Retinal pigment epithelial cell (primary cell): Measurements from ENCODE around the gene GXYLT2.
"Not testable (repeated sequence)": the region's sequence is repeated elsewhere in the genome, so short reads cannot be mapped to it uniquely, and the experiment has no call there.

Source experiments
- DNase-seq: peaks from one replicate; pipeline ENCODE4 v3.0.0-alpha.2; 2010; ENCODE audit warnings: low read depth
- H3K4me3 ChIP-seq: 2 replicates; pipeline ENCODE4 v1.5.1; 2011; ENCODE audit warnings: mild to moderate bottlenecking, low read length, control low read depth, moderate library complexity
- TF ChIP-seq, protein P1 (sequence below): conservative IDR thresholded peaks from 2 replicates; pipeline ENCODE4 v1.5.1; 2011; ENCODE audit warnings: low read depth, low read length, control low read depth, inconsistent platforms

Gene GXYLT2

DNA sequence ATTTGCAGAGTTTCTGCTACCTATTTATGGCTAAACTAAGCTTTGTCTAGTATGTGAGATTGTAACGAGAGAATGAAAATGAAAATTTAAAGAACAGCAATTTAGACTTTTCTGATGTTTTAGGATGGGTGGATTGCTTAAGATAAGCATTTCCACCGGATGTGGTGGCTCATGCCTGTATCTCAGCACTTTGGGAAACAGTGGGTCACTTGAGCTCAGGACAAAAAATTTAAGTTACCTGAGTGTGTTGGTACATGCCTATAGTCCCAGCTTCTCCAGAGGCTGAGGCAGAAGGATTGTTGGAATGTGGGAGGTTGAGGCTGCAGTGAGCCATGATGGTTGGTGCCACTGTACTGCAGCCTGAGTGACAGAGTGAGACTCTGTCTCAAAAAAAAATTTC is 112.1 kb downstream of the GXYLT2 start:
- peak overlapping the region; percentile 99 for H3K4me3 ChIP-seq
- no peak for DNase-seq
- TF ChIP-seq, protein P1, sequence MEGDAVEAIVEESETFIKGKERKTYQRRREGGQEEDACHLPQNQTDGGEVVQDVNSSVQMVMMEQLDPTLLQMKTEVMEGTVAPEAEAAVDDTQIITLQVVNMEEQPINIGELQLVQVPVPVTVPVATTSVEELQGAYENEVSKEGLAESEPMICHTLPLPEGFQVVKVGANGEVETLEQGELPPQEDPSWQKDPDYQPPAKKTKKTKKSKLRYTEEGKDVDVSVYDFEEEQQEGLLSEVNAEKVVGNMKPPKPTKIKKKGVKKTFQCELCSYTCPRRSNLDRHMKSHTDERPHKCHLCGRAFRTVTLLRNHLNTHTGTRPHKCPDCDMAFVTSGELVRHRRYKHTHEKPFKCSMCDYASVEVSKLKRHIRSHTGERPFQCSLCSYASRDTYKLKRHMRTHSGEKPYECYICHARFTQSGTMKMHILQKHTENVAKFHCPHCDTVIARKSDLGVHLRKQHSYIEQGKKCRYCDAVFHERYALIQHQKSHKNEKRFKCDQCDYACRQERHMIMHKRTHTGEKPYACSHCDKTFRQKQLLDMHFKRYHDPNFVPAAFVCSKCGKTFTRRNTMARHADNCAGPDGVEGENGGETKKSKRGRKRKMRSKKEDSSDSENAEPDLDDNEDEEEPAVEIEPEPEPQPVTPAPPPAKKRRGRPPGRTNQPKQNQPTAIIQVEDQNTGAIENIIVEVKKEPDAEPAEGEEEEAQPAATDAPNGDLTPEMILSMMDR, result no peak

DNA sequence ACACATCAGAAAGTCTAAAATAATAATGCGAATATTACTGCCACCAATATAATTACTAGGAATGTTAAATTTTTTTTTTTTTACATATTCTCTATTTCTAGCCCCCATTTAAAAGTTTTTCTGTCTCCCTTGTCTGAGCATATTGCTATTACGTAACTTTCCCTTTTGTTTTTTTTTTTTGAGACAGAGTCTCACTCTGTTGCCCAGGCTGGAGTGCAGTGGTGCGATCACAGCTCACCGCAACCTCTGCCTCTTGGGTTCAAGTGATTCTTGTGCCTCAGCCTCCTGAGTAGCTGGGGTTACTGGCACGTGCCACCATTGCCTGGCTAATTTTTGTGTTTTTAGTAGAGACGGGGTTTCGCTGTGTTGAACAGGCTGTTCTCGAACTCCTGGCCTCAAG is 115.2 kb downstream of the GXYLT2 start:
- H3K4me3 ChIP-seq, DNase-seq: not testable (repeated sequence)

DNA sequence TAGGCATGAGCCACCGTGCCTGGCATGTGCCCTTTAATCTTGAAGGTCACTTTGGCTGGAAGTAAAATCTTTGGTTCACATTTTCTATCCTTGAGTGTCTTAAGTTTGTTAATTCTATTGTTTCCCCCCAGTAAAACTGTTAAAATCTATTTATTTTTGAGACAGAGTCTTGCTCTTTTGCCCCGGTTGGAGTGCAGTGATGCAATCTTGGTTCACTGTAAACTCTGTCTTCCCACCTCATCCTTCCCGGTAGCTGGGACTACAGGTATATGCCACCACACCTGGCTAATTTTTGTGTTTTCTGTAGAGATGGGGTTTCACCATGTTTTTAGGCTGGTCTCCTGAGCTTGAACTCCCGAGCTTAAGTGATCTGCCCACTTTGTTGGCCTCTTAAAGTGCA is 116.5 kb downstream of the GXYLT2 start:
- H3K4me3 ChIP-seq, result no peak overlapping the region
- DNase-seq, result no peak
- TF ChIP-seq, protein P1, result no peak

DNA sequence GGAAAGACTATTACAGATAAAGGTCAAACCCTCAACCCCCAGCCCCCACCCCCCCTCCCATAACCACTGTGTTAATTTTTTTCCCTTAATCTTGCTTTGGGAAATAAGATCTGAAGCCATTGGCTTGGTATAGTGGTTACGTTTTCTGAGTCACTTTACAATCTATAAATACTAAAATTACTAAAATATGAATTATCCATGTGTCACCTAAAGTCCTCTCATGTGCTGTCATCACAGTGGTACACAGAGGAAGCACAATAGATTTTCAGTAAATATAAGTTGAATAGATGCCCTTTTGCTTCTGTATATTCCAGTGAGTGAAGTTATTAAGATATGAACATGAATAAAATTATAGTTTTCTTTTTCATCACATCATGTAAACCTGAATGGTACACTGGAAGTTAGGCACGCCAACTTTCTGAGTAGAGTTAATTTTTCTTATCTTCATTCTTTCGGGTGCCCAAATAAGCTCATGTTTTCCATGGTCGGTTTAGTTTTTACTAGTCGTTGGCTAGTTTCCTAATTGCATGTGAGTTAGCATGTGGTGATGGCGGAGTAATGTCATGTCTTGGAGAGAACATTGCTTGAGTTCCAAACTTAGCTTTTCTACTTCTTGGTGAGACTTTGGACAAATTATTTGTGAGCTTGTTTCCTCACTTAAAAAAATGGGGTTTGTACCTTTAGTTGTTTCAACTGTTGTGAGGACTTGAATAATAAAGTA is 120.3 kb downstream of the GXYLT2 start:
- DNase-seq, result no peak
- no peak overlapping the region for H3K4me3 ChIP-seq
- TF ChIP-seq, protein P1, result no peak

DNA sequence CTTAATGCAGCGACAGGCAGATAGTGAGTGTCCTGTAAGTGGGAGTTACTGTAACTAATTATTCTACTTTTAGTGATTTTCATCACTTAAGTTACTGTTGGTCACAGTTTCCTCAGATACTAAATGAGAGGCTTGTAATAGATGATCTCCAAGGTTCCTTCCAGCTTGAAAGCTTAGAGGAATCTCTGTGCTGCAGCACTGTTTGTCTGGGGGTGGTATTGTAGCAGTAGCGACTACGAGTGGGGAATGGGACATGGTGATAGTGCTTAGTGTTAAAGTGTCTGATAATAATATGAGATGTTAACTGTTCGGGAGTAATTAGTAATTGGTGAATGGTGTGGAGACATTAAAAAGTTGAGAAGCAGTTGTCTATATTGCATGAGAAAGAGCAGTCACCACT is 121.2 kb downstream of the GXYLT2 start:
- TF ChIP-seq, protein P1, result no peak
- no peak for DNase-seq
- H3K4me3 ChIP-seq, result no peak overlapping the region

DNA sequence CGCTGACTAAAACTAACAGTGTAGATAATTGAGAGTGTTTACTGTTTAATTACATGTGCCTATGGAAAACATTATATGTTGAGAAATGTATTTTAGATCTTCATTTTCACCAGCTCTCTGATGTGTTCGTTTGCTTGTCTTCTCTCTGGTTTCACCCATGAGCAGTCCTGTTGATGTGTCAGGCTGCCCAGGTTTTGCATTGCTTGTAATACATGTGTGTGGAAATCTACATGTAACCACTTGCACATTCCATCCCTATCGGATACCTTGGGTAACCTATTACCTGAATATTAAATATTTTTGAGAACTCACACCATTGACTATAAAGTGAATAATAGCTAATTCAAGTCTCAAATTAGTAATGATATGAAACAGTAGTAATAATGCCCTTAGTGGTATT is 121.9 kb downstream of the GXYLT2 start:
- no peak for DNase-seq
- no peak overlapping the region for H3K4me3 ChIP-seq
- TF ChIP-seq, protein P1, result no peak

DNA sequence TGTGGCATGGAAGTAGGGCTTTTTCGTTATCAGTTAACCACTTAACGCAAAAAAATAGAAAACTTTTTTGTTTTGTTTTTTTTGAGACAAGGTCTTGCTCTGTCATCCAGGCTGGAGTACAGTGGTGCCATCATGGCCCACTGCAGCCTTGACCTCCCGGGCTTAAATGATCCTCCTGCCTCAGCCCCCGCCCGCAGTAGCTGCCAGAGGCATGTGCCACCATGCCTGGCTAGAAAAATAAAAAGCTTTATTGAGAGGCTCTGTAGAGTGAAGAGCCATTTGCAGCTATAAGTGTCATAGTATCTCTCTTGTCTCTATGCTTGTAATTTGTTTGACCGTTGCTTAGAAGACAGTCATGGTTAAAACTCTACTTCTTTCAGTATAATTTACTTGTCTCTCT is 122.3 kb downstream of the GXYLT2 start:
- DNase-seq, result no peak
- TF ChIP-seq, protein P1, result no peak
- H3K4me3 ChIP-seq, result no peak overlapping the region

DNA sequence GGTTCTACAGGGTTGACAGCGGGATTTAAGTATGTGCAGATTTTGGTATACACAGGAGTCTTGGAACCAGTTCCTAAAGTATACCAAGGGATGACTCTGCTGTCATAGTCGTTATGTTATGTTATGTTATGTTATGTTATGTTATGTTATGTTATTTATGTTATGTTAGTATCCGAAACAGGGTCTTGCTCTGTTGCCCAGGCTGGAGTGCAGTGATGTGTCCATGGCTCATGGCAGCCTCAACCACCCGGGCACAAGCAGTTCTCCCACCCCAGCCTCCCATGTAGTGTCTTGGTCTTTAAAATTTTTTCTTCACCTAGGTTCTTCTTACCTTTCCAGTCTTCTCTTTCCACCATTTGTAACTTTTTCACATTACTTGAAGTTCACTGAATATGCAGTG is 130.5 kb downstream of the GXYLT2 start:
- TF ChIP-seq, protein P1, result no peak
- DNase-seq, result no peak
- H3K4me3 ChIP-seq, result no peak overlapping the region
